Keratinocyte (primary cell): ENCODE measurements around the gene MGLL. TPM values are rescaled to one million over a fixed set of nuclear protein-coding genes. Genes with fewer than 3 reads are reported as not detected.

Experiments used
- DNase-seq: peaks from one replicate; pipeline ENCODE4 v3.0.0-alpha.2; 2011; ENCODE audit warnings: low read depth, missing footprints, low spot score
- FAIRE-seq: peaks from 2 replicates; lab custom pipeline; 2011; peaks lifted over from hg19 to GRCh38; lab: Jason Lieb, UNC
- H2AFZ ChIP-seq: 2 replicates; pipeline ENCODE4 v1.6.0; 2012; ENCODE audit warnings: low read length, control low read depth, inconsistent platforms; ENCODE audit not compliant: control insufficient read depth
- H3K27ac ChIP-seq: 2 replicates; pipeline ENCODE4 v1.5.1; 2011; ENCODE audit warnings: low read length; ENCODE audit not compliant: control insufficient read depth, insufficient read depth
- H3K27me3 ChIP-seq: 3 replicates; pipeline ENCODE4 v1.6.0; 2011; ENCODE audit warnings: low read length; ENCODE audit not compliant: control insufficient read depth, insufficient read depth; ENCODE audit errors: extremely low read depth
- H3K36me3 ChIP-seq, 2 experiments: 2 replicates in 1 of 2; 3 replicates in 1 of 2; pipeline ENCODE4 v1.5.1; 2011; ENCODE audit warnings: low read length in 2 of 2, mild to moderate bottlenecking in 1 of 2; ENCODE audit not compliant: control insufficient read depth in 2 of 2, insufficient read depth in 2 of 2; ENCODE audit errors: extremely low read depth in 1 of 2
- H3K4me1 ChIP-seq: 3 replicates; pipeline ENCODE4 v1.5.1; 2011; ENCODE audit warnings: low read length; ENCODE audit not compliant: control insufficient read depth, insufficient read depth; ENCODE audit errors: extremely low read depth
- H3K4me2 ChIP-seq: 3 replicates; pipeline ENCODE4 v1.6.0; 2011; ENCODE audit warnings: low read depth, low read length; ENCODE audit not compliant: control insufficient read depth, insufficient read depth; ENCODE audit errors: extremely low read depth
- H3K4me3 ChIP-seq, 3 experiments: fragments of 200-600 bp in 1 of 3; sonication (generic) in 1 of 3; 2 replicates in 2 of 3; 3 replicates in 1 of 3; pipeline ENCODE4 v1.5.1; 2011 to 2016; ENCODE audit warnings: low read length in 3 of 3, mild to moderate bottlenecking in 3 of 3, control low read depth in 2 of 3, inconsistent platforms in 1 of 3, low read depth in 1 of 3, mixed read lengths in 1 of 3, mixed run types in 1 of 3, moderate library complexity in 1 of 3; ENCODE audit not compliant: control insufficient read depth in 2 of 3, insufficient read depth in 2 of 3; ENCODE audit errors: extremely low read depth in 1 of 3
- H3K79me2 ChIP-seq: 2 replicates; pipeline ENCODE4 v1.6.0; 2012; ENCODE audit warnings: low read length; ENCODE audit not compliant: control insufficient read depth, insufficient read depth
- H3K9ac ChIP-seq: 3 replicates; pipeline ENCODE4 v1.6.0; 2011; ENCODE audit warnings: low read length; ENCODE audit not compliant: control insufficient read depth, insufficient read depth; ENCODE audit errors: extremely low read depth
- H3K9me1 ChIP-seq: 3 replicates; pipeline ENCODE4 v1.6.0; 2011; ENCODE audit warnings: low read length; ENCODE audit not compliant: control insufficient read depth, insufficient read depth; ENCODE audit errors: extremely low read depth
- H3K9me3 ChIP-seq: 2 replicates; pipeline ENCODE4 v1.5.1; 2012; ENCODE audit warnings: low read depth, low read length; ENCODE audit not compliant: control insufficient read depth
- H4K20me1 ChIP-seq: 3 replicates; pipeline ENCODE4 v1.6.0; 2011; ENCODE audit warnings: low read length; ENCODE audit not compliant: control insufficient read depth, insufficient read depth; ENCODE audit errors: extremely low read depth
- CTCF ChIP-seq, 3 experiments: IDR thresholded peaks in 1 of 3; conservative IDR thresholded peaks in 1 of 3; optimal IDR thresholded peaks in 1 of 3; 2 replicates in 2 of 3; 3 replicates in 1 of 3; pipeline versions ENCODE3 to v1.5.1; 2011; ENCODE audit warnings: low read length in 3 of 3, mild to moderate bottlenecking in 3 of 3, moderate library complexity in 2 of 3, control low read depth in 1 of 3, inconsistent platforms in 1 of 3; ENCODE audit not compliant: insufficient read depth in 2 of 3; ENCODE audit errors: extremely low read depth in 1 of 3
- EZH2 ChIP-seq: IDR thresholded peaks from one replicate; pipeline ENCODE4 v1.6.1; 2012; ENCODE audit warnings: inconsistent platforms, mild to moderate bottlenecking, low read length, moderate library complexity
- dilution Hi-C: fragments of 300-500 bp; cut with MboI; formaldehyde crosslinking; loops from one replicate; pipeline ENCODE4 v1.7.0; 2020; ENCODE audit warnings: low sequenced_read_pairs; ENCODE audit not compliant: extremely low pct_ligation_motif_present
- polyA plus RNA-seq, 5 experiments: library from polyadenylated mRNA; depleted of rRNA in 3 of 5; stranded (reverse) in 3 of 5; stranded (forward) in 1 of 5; unstranded in 1 of 5; fragments of >200 nt; gene quantifications; 1 replicate in 1 of 5; 2 replicates in 3 of 5; 3 replicates in 1 of 5; pipeline versions ENCODE4 v1.2.1 to v1.2.3, GENCODE V29; 2011 to 2012; ENCODE audit warnings: missing spikeins in 2 of 5, low read depth in 1 of 5, low replicate concordance in 1 of 5

MGLL gene
- polyA plus RNA-seq, 1 donor (not counting 4 experiments of a cell fraction or from before 2014, with no cell fraction given) = 17.8 TPM

- H3K27ac ChIP-seq = no peak overlapping the region
- H3K79me2 ChIP-seq = peaks cover 4% of the 10 kb centered on the region
- no peak for DNase-seq
- dilution Hi-C loops = no loop called here
- peaks cover 8 to 26% of the 10 kb centered on the region in 2 experiments for H3K36me3 ChIP-seq
- no peaks in the 10 kb centered on the region for H4K20me1 ChIP-seq
- no peaks in the 10 kb centered on the region for H3K9me1 ChIP-seq
- H3K9ac ChIP-seq = no peak overlapping the region
- no peak overlapping the region for H2AFZ ChIP-seq
- FAIRE-seq = no peak
- no peaks in the 10 kb centered on the region for H3K27me3 ChIP-seq
- no peaks in the 10 kb centered on the region for H3K9me3 ChIP-seq
- H3K4me1 ChIP-seq = peaks cover 33% of the 10 kb centered on the region
- no peak overlapping the region for H3K4me3 ChIP-seq
- TF ChIP-seq CTCF (optimal IDR thresholded peaks at IDR 0.05 in 1 of 3, IDR thresholded peaks at IDR 0.05 in 1 of 3, conservative IDR thresholded peaks at IDR 0.05 in 1 of 3; ENCODE audit: extremely low read depth in 1 of 3, insufficient read depth in 2 of 3, low read length in 3 of 3) = no peak
- no peak for TF ChIP-seq EZH2
- H3K4me2 ChIP-seq = no peak overlapping the region
Observed at GRCh38 chr3:127815001-127815400, 7.3 kb downstream of the MGLL start.

- dilution Hi-C loops = no loop called here
- H3K4me2 ChIP-seq = no peak overlapping the region
- no peak for DNase-seq
Observed at GRCh38 chr3:127814325-127814781, 8.0 kb downstream of the MGLL start.

More at GRCh38 chr3:127814325-127814781, 8.0 kb downstream of the MGLL start:
- FAIRE-seq = no peak
- Histone ChIP-seq H3K4me1 (peaks cover 33% of the 10 kb centered on the region), H3K27me3 (no peaks in the 10 kb centered on the region), H3K36me3 (peaks cover 8 to 26% of the 10 kb centered on the region in 2 experiments), H3K9ac (no peak overlapping the region), H3K27ac (no peak overlapping the region), H3K9me1 (no peaks in the 10 kb centered on the region), H3K79me2 (peaks cover 4% of the 10 kb centered on the region), H3K9me3 (no peaks in the 10 kb centered on the region), H2AFZ (no peak overlapping the region), H3K4me3 (no peak overlapping the region), H4K20me1 (no peaks in the 10 kb centered on the region)
- TF ChIP-seq EZH2 = no peak
- no peak for TF ChIP-seq CTCF (optimal IDR thresholded peaks at IDR 0.05 in 1 of 3, IDR thresholded peaks at IDR 0.05 in 1 of 3, conservative IDR thresholded peaks at IDR 0.05 in 1 of 3; ENCODE audit: extremely low read depth in 1 of 3, insufficient read depth in 2 of 3, low read length in 3 of 3)
